GM12873 (cell line): ENCODE data around the gene TTLL11.

Experiments used
- TF ChIP-seq, protein P1 (sequence below): IDR thresholded peaks from 2 replicates; pipeline ENCODE4 v1.5.1; 2012; ENCODE audit warnings: low read depth, mild to moderate bottlenecking, moderate library complexity, low read length, control low read depth; ENCODE audit not compliant: insufficient read depth; ENCODE audit errors: missing control alignments

Gene TTLL11

DNA sequence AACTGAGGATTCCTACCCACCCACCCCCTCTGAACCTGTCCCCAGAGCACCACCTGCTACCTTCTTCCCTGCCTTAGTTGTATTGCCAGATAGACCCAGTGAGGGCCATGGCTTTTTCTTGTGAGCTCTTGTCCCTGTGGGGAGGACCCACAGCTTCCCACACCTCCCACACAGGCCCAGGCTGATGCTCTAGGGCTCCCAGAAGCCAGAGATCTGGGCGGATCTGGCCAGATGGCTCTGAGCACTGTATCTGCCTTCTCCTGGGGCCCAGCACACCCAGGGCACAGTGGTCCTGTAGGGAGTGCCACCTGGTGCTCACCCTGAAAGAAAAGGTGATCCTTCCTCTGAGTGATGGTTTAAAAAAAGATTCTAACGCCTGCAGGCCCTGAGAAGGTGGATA lies 310.0 kb downstream of the TTLL11 start:
- TF ChIP-seq, protein P1, sequence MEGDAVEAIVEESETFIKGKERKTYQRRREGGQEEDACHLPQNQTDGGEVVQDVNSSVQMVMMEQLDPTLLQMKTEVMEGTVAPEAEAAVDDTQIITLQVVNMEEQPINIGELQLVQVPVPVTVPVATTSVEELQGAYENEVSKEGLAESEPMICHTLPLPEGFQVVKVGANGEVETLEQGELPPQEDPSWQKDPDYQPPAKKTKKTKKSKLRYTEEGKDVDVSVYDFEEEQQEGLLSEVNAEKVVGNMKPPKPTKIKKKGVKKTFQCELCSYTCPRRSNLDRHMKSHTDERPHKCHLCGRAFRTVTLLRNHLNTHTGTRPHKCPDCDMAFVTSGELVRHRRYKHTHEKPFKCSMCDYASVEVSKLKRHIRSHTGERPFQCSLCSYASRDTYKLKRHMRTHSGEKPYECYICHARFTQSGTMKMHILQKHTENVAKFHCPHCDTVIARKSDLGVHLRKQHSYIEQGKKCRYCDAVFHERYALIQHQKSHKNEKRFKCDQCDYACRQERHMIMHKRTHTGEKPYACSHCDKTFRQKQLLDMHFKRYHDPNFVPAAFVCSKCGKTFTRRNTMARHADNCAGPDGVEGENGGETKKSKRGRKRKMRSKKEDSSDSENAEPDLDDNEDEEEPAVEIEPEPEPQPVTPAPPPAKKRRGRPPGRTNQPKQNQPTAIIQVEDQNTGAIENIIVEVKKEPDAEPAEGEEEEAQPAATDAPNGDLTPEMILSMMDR, result no peak

DNA sequence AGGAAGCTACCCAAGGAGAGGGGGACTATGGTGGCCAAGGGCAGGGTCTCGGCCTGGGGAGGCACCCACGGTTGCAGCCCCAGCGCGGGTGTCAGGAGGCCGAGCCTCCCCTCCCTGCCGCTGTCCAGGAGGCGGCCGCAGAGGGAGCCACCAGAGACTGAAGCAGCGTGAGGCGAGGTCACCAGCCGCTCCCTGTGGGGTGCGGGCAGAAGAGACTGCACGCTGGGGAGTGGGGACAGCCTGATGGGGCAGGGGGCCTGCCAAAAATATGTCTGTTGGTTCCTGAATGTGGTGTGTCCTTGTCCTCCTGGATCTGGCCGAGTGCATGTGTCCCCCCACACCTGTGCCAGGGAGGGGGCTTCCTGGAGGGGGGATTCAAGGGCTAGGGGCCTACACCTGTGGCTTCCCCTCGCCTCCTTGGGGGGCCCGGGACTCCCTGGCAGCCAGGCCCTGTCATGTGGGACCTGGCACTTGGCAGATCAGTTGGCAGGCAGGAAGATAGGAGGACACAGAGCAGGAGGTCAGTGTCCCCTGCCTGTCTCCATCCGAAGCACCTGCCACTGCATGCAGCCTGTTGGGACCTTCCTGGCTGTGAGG lies 310.5 kb downstream of the TTLL11 start:
- TF ChIP-seq, protein P1, result no peak

DNA sequence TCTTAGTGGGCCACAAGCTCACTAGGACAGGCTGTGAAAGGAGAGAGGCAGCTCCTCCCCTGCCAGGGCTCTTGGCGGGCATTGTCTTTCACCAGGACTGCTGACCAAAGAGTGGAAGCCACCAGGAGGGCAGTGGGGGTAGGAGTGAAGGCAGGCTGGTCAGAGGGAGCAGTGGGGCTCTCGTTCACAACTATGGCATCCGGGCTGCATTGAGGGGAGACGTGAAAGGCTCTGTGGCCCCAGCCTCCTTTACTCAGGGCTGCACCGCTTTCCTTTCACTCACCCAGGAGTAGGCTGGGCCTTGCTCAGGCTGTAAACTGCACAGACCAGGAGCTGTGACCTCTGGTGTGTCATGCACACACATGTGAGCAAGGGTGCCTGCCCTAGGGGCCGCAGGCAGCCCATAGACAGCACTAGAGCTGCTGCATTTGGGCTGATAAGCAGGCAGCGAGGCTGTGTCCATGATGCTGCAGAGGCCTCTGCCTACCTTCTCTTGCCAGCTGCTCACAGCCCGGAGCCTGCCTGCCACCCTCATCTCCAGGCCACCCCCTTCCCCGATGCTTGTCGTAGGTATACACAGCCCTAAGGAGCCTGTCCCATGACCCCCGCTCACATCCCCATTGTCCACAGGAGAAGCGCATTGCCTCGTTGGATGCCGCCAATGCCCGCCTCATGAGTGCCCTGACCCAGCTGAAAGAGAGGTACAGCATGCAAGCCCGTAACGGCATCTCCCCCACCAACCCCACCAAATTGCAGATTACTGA lies 311.2 kb downstream of the TTLL11 start:
- TF ChIP-seq, protein P1, result no peak

DNA sequence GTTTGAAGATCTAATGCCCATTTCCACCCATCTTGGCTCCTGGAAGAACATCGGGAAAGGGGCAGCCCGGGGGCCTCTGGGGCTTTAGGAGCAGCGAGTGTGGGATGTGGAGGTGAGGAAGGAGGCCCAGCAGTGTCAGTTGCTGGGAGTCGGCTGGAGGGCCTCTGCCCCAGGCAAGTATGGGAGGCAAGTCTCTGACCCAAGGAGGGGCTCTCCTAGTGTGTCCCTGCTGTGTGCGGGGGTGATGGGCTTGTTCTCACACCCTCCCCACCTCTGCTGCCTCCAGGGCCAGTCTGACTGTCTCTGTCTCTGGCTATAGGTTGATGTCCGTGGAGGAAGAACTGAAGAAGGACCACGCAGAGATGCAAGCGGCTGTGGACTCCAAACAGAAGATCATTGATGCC lies 312.0 kb downstream of the TTLL11 start:
- TF ChIP-seq, protein P1, result no peak

DNA sequence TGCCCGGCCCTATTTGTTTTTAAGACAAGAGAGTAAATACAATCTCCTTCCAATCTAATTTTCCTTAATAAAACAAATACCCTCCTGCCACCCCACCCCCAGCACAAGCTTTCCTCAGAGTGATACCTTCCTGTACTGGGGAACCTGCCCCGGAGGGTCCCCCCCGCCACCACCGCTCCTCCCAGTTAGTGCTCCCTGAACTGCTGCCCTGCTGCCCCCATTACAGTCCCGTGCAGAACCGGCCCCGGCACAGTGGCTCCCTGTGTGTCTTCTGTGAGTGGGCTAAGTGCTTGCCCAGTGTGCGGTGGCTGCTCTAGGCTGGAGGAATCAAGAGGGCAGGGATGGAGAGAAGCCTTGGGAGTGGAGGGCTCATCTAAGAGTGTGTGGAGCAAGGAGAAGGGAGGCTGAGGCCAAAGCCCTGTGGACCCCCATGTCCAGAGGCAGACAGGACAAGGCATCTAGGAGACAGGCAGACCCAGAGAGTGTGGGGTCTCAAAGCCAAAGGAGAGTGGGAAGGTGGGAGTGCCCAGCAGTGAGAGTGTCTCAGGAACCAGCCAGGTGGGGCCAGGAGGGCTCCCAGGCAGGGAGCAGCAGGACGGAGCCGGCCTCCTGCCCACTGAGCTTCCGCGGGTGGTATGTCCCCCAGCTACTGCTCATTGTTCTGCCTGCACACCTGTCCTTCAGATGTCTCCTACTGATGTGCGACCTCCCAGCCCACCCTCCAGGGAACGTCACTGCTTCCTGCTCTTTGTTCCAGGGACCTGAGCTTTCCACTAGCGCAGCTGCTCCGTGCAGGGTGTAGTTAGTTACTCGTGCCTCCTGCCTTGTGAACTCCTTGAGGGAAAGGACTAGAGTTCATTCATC lies 312.7 kb downstream of the TTLL11 start:
- TF ChIP-seq, protein P1, result no peak

DNA sequence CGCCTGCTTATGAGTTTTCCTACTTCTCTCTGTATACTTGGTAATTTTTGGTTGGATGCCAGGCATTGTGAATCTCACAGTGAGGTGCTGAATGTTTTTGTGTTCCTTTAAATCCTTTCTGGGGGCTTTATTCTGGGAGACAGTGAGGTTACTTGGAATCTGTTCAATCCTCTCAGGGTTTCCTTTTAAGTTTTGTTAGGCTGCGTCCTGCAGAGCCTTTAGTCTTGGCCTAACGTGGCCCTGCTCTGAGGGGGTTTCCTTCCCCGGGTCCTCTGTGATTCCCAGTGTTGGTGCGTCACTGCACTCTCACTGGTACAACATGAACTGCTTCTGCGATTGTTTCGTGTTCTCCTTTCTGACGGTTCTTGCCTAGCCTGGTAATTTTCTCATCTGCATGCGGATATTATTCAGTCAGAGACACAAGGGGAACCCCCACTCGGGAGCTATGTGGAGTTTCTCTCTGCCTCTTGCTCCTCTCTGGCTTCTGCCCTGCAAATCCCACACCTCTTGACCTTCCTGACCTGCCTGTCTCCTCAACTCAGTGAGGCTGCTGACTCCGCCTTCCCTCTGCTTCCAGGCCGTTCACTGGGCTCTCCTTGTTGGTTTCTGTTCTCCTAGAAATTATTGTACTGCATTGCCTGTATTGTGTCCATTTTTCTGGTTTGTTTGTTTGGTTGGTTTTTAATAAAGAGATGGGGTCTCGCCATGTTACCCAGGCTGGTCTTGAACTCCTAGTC lies 313.6 kb downstream of the TTLL11 start:
- TF ChIP-seq, protein P1, result no peak
